NOMO-1 treated with DMSO at 0.1 percent for 48 hours (cell line): ENCODE measurements around the gene HSPB8.

Experiments
- DNase-seq: peaks from one replicate; lab custom pipeline; 2025; ENCODE audit not compliant: unreplicated experiment; lab: John Stamatoyannopoulos, UW

Gene HSPB8

DNA sequence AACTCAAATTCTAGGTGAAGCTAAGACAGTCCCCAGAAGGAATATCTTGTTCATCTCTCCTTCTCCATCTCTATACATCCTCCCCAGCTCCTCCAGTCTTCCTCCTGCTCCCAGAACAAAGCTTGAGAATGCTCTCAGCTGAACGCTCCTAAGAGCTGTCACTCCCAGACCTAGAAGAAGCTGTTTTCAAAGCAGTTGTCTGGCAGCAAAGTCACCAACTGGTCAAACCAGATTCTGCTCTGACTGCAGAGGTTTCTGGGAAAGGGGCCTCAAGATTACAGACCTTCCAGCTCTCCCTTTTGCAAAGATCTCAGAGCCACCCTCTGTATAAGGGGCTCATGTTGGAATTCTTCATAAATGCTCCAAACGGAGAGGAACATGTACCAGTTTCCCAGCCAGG is 9.6 kb upstream of the HSPB8 start:
- no peak for DNase-seq

DNA sequence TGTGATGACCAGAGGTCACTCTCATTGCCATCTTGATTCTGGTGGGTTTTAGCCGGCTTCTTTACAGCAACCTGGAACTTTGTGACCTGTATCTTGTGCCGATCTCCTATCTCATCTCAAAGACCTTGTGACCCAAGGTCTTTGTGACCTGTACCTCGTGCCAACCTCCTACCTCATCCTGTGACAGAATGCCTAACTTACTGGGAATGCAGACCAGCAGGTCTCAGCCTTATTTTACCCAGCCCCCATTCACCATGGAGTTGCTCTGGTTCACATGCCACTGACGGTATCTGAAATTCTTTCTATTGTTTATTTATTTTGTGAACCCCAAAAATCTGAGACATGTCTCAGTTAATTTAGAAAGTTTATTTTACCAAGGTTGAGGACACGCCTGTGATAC is 7.4 kb upstream of the HSPB8 start:
- DNase-seq: no peak

DNA sequence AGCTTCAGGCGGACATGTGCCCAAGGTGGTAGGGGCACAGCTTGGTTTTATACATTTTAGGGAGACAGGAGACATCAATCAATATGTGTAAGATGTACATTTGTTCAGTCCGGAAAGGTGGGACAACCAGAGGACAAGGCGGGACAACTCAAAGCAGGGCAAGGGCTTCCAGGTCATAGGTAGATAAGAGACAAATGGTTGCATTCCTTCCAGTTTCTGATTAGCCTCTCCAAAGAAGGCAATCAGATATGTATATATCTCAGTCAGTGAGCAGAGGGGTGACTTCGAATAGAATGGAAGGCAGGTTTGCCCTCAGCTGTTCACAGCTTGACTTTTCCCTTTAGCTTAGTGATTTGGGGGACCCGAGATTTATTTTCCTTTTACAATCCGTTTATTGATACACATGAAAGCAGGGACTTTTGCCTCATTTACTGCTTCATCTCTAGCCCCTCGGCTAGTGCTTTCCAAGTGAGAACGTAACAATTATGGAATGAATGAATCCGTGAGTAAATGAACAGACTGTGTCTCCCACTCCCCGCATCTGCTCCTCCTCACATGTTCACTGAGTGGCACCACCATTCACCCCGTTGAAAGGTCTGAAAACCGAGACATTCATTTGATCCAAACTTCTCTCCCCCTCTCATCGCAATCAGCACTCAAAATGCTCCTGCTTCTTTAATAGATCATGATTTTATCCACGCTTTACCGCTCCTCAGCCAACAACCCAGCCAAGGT is 6.9 kb upstream of the HSPB8 start:
- DNase-seq: no peak

- DNase-seq: no peak
Observed at GRCh38 chr12:119175081-119175480, 3.6 kb upstream of the HSPB8 start.

GRCh38 chr12:119176267-119177055 is 2.3 kb upstream of the HSPB8 start:
- no peak for DNase-seq

DNA sequence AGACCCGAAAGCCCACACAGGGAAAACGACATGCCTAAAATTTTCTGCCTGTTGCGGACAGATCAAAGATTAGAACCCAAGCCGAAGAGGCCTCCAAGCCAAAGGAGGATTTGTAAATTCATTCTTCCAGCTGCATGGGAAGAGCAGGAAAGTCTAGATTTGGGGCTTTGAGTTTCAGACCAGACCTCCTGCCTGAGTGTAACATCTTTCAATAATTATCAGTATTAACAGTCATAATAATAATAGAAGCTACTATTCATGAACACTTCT is 1.7 kb upstream of the HSPB8 start:
- no peak for DNase-seq

DNA sequence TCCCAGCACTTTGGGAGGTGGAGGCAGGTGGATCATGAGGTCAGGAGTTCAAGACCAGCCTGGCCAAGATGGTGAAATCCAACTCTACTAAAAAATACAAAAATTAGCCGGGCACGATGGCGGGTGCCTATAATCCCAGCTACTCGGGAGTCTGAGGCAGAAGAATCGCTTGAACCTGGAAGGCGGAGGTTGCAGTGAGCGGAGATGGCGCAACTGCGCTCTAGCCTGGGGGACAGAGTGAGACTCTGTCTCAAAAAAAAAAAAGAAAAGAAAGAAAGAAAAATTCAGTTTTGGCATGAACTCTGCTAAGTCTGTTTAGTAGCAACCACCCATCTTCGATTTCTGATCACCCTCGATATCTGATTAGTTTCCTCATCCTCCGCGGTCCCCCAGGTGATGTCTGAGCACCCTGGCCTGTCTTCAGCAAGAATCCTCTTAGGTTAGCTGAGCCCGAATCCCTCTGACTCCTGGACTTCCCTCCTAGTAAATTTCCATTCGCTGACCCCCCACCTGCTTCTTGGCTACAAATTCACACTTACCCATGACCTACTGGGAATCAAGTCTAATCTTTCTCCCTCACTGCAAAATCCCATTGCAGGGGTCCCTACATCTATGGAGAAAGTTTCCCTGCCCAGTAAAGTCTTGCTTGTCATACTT is 879 bp upstream of the HSPB8 start:
- no peak for DNase-seq

DNA sequence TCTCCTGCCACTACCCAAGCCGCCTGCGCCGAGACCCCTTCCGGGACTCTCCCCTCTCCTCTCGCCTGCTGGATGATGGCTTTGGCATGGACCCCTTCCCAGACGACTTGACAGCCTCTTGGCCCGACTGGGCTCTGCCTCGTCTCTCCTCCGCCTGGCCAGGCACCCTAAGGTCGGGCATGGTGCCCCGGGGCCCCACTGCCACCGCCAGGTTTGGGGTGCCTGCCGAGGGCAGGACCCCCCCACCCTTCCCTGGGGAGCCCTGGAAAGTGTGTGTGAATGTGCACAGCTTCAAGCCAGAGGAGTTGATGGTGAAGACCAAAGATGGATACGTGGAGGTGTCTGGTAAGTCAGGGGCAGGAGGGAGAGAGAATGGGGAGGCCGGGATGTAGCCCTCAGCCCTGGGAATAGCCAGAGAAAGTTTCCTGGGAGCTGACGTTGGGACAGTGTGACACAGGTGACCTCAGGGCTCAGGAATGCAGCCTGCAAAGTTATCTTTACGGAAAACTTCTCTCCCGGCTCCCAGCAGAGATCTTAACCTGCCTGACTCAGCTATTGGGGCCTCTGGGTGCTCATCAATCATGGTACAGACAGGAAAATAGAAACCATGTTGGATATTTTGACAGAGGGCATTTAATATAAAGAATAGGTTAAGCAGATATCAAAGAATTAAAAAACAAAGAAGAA is 747 bp downstream of the HSPB8 start:
- DNase-seq: no peak

DNA sequence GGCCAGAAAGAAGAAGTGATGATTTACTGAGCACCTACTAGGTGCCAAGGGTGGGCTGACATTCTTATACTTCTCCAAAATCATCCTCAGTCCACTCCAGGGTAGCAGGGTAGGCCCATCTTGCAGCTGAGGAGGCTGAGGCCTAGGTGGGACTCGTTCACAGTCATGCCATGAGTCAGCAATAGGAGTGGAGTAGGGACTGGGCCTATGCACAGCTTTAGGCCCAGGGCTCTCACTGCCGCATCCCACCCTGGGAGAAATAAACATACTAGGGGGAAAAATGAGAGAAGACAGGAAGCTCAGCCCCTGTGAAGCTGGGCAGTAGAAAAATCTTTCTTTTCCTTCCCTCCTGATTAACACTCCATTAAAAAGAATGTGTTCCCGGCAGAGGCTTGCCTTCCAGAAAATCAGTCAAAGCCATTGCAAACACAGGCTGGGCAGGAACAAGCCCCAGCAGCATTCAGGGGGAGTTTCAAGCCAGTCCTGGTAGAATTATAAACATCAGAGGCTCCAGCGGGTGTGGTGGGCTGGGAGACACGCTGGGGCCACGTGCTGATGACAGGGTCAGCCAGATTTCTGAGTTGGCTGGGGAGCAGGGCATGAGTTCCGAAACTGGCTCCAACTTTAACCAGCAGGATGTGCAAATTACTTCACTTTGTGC is 1.8 kb downstream of the HSPB8 start:
- no peak for DNase-seq

DNA sequence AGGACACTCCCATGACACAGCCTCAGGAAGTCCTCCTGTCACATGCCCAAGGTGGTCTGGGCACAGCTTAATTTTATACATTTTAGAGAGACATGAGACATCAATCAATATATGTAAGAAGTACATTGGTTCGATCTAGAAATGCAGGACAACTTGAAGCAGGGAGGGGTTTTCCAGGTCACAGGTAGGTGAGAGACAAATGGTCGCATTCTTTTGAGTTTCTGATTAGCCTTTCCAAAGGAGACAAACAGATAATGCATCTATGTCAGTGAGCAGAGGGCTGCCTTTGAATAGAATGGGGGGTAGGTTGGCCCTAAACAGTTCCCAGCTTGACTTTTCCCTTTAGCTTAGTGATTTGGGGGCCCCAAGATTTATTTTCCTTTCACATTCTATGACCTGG is 2.5 kb downstream of the HSPB8 start:
- no peak for DNase-seq

- DNase-seq: no peak
Observed at GRCh38 chr12:119181944-119182343, 3.2 kb downstream of the HSPB8 start.

- DNase-seq: no peak
Observed at GRCh38 chr12:119182701-119183493, 4.2 kb downstream of the HSPB8 start.

- DNase-seq: no peak
Observed at GRCh38 chr12:119183942-119184695, 5.4 kb downstream of the HSPB8 start.

DNA sequence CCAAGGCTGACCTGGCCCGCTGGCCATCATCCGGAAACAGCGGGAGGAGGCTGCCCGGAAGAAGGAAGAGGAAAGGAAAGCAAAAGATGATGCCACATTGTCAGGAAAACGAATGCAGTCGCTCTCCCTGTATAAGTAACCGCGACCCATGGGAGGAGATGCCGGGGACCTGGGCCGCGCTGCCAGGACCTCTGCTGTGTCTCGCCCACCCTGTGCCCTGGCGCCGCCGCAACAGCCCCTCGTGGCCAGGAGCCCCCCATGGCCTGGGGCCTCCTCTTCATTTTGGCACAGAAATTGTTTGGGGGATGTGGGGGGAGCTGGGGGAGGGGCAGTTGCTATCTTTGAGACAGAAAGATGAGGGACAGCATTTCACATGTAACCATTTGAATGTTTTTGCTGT is 16.5 kb downstream of the HSPB8 start:
- no peak for DNase-seq

DNA sequence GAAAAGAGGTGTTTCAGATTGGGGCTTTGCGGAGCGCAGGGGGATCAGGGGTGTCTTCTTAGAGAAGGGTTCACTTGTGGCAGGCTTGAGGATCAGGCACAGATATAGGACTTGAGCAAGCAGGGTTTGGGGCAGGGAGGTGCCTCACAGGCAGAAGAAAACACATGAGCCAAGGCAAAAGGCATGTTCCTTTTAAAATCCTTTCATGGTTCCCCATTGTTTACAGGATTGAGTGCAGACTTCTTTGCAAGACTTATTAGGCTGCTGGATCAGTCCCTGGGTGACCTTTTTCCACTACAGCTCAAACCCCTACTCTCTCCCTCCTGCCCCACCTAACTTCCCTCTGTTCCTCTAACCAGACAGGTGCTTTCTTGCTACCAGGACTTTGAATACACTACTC is 19.7 kb downstream of the HSPB8 start:
- no peak for DNase-seq

GRCh38 chr12:119200601-119201000 is 21.9 kb downstream of the HSPB8 start:
- no peak for DNase-seq

GRCh38 chr12:119201789-119202543 is 23.2 kb downstream of the HSPB8 start:
- DNase-seq: no peak

DNA sequence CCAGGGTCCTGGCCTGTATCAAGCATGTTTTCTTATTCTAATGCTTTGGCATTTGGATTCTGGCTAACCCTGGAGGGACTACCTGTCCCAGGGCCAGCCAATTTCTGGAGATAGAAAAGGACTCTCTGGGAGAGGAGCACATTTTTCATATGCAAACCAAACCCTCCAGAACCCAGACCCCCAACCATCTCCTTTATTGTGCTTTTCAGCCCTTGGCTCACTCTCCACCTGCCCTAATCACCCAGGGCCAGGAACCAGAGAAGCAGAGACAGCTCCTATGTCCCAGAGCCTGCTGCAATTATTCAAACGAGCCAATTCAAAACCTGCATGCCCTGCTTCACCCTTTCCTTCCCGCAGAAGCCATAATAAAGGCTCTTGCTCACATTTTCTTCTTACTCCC is 23.8 kb downstream of the HSPB8 start:
- DNase-seq: no peak

GRCh38 chr12:119204131-119204530 is 25.4 kb downstream of the HSPB8 start:
- DNase-seq: no peak
